ENCODE data around the gene PITPNC1. TPM values are rescaled to one million over a fixed set of nuclear protein-coding genes. Genes with fewer than 3 reads are reported as not detected.

PITPNC1 gene
- total and polyA plus RNA-seq, 2 donors (not counting 1 experiment from before 2014, with no cell fraction given), result 5.8 to 7.1 TPM

GRCh38 chr17:67353161-67353560 is 23.9 kb upstream of the PITPNC1 start:
- no peak for DNase-seq (ENCODE audit: low read depth in 2 of 2)
- H3K36me3 ChIP-seq (ENCODE audit: control insufficient read depth, insufficient read depth, low read length), result peaks cover 11% of the 10 kb centered on the region
- no peaks in the 10 kb centered on the region for H3K4me1 ChIP-seq (ENCODE audit: control insufficient read depth, extremely low read depth, insufficient read depth, low read length)
- no peak overlapping the region for H3K4me3 ChIP-seq (replicated peaks in 1 of 4; ENCODE audit: control extremely low read depth in 1 of 4, insufficient read depth in 1 of 4, low read depth in 3 of 4, low read length in 4 of 4)
- H3K27me3 ChIP-seq (ENCODE audit: control insufficient read depth, insufficient read depth, low read length), result no peaks in the 10 kb centered on the region
- no peaks in the 10 kb centered on the region for H3K9me3 ChIP-seq (ENCODE audit: control insufficient read depth, insufficient read depth, low read depth, low read length)
- H3K4me2 ChIP-seq (ENCODE audit: extremely low read depth, insufficient read depth, low read length), result no peak overlapping the region
- no peak for TF ChIP-seq EZH2 (IDR thresholded peaks at IDR 0.05; ENCODE audit: low read length, missing control alignments)
- TF ChIP-seq, protein P1, sequence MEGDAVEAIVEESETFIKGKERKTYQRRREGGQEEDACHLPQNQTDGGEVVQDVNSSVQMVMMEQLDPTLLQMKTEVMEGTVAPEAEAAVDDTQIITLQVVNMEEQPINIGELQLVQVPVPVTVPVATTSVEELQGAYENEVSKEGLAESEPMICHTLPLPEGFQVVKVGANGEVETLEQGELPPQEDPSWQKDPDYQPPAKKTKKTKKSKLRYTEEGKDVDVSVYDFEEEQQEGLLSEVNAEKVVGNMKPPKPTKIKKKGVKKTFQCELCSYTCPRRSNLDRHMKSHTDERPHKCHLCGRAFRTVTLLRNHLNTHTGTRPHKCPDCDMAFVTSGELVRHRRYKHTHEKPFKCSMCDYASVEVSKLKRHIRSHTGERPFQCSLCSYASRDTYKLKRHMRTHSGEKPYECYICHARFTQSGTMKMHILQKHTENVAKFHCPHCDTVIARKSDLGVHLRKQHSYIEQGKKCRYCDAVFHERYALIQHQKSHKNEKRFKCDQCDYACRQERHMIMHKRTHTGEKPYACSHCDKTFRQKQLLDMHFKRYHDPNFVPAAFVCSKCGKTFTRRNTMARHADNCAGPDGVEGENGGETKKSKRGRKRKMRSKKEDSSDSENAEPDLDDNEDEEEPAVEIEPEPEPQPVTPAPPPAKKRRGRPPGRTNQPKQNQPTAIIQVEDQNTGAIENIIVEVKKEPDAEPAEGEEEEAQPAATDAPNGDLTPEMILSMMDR (conservative IDR thresholded peaks at IDR 0.05 in 1 of 2, IDR thresholded peaks at IDR 0.05 in 1 of 2; ENCODE audit: low read depth in 1 of 2, low read length in 2 of 2), result no peak
- H4K20me1 ChIP-seq (ENCODE audit: control insufficient read depth, extremely low read depth, insufficient read depth, low read length), result no peaks in the 10 kb centered on the region
- no peak overlapping the region for H3K9ac ChIP-seq (ENCODE audit: insufficient read depth, low read length)
- H3K79me2 ChIP-seq (ENCODE audit: control insufficient read depth, insufficient read depth, low read length), result peaks cover 13% of the 10 kb centered on the region
- no peak overlapping the region for H2AFZ ChIP-seq (ENCODE audit: low read length)
- H3K27ac ChIP-seq (ENCODE audit: insufficient read depth, low read length), result no peak overlapping the region

- Histone ChIP-seq H3K4me1 (ENCODE audit: control insufficient read depth, extremely low read depth, insufficient read depth, low read length) (peaks cover 2% of the 10 kb centered on the region), H3K36me3 (ENCODE audit: control insufficient read depth, insufficient read depth, low read length) (peaks cover 7% of the 10 kb centered on the region), H3K4me2 (ENCODE audit: extremely low read depth, insufficient read depth, low read length) (no peak overlapping the region), H3K4me3 (replicated peaks in 1 of 4; ENCODE audit: control extremely low read depth in 1 of 4, insufficient read depth in 1 of 4, low read depth in 3 of 4, low read length in 4 of 4) (no peak overlapping the region), H2AFZ (ENCODE audit: low read length) (no peak overlapping the region), H3K9ac (ENCODE audit: insufficient read depth, low read length) (no peak overlapping the region), H3K9me3 (ENCODE audit: control insufficient read depth, insufficient read depth, low read depth, low read length) (no peaks in the 10 kb centered on the region), H3K27ac (ENCODE audit: insufficient read depth, low read length) (no peak overlapping the region), H3K27me3 (ENCODE audit: control insufficient read depth, insufficient read depth, low read length) (no peaks in the 10 kb centered on the region), H3K79me2 (ENCODE audit: control insufficient read depth, insufficient read depth, low read length) (peaks cover 20% of the 10 kb centered on the region), H4K20me1 (ENCODE audit: control insufficient read depth, extremely low read depth, insufficient read depth, low read length) (no peaks in the 10 kb centered on the region)
- no peak for TF ChIP-seq EZH2 (IDR thresholded peaks at IDR 0.05; ENCODE audit: low read length, missing control alignments)
- TF ChIP-seq, protein P1 (conservative IDR thresholded peaks at IDR 0.05 in 1 of 2, IDR thresholded peaks at IDR 0.05 in 1 of 2; ENCODE audit: low read depth in 1 of 2, low read length in 2 of 2), result no peak
- no peak for DNase-seq (ENCODE audit: low read depth in 2 of 2)
Measured at GRCh38 chr17:67353929-67354574, 23.0 kb upstream of the PITPNC1 start.

GRCh38 chr17:67358612-67359011 is 18.5 kb upstream of the PITPNC1 start:
- no peak overlapping the region for H3K4me3 ChIP-seq (replicated peaks in 1 of 4; ENCODE audit: control extremely low read depth in 1 of 4, insufficient read depth in 1 of 4, low read depth in 3 of 4, low read length in 4 of 4)
- peak in 1 of 2 donors; percentile 50 for DNase-seq (ENCODE audit: low read depth in 2 of 2)

More at GRCh38 chr17:67358612-67359011, 18.5 kb upstream of the PITPNC1 start:
- H3K27me3 ChIP-seq (ENCODE audit: control insufficient read depth, insufficient read depth, low read length), result no peaks in the 10 kb centered on the region
- peaks cover 4% of the 10 kb centered on the region for H3K36me3 ChIP-seq (ENCODE audit: control insufficient read depth, insufficient read depth, low read length)
- no peak for TF ChIP-seq EZH2 (IDR thresholded peaks at IDR 0.05; ENCODE audit: low read length, missing control alignments)
- TF ChIP-seq, protein P1 (conservative IDR thresholded peaks at IDR 0.05 in 1 of 2, IDR thresholded peaks at IDR 0.05 in 1 of 2; ENCODE audit: low read depth in 1 of 2, low read length in 2 of 2), result no peak
- no peaks in the 10 kb centered on the region for H4K20me1 ChIP-seq (ENCODE audit: control insufficient read depth, extremely low read depth, insufficient read depth, low read length)
- H3K9me3 ChIP-seq (ENCODE audit: control insufficient read depth, insufficient read depth, low read depth, low read length), result no peaks in the 10 kb centered on the region
- H3K27ac ChIP-seq (ENCODE audit: insufficient read depth, low read length), result no peak overlapping the region
- peaks cover 4% of the 10 kb centered on the region for H3K4me1 ChIP-seq (ENCODE audit: control insufficient read depth, extremely low read depth, insufficient read depth, low read length)
- H3K4me2 ChIP-seq (ENCODE audit: extremely low read depth, insufficient read depth, low read length), result no peak overlapping the region
- no peak overlapping the region for H3K9ac ChIP-seq (ENCODE audit: insufficient read depth, low read length)
- peaks cover 62% of the 10 kb centered on the region for H3K79me2 ChIP-seq (ENCODE audit: control insufficient read depth, insufficient read depth, low read length)
- no peak overlapping the region for H2AFZ ChIP-seq (ENCODE audit: low read length)

Measured in fibroblast of lung (primary cell).